SK-N-SH treated with all-trans-retinoic acid at 6 μM for 48 hours (cell line): ENCODE data around the gene AUTS2.

Source experiments
- ATAC-seq: fragments of 200-7000 bp; cut with Tn5 transposase; 3 replicates; pipeline ENCODE4 v1.9.1; 2020; ENCODE audit warnings: mild to moderate bottlenecking, moderate library complexity
- ARNTL ChIP-seq: fragments of 450-650 bp; formaldehyde crosslinking; IDR thresholded peaks from 2 replicates; pipeline ENCODE4 v1.5.0; 2020; ENCODE audit warnings: low read depth, mild to moderate bottlenecking, moderate library complexity, borderline replicate concordance
- CSDC2 ChIP-seq: fragments of 250-450 bp; sonication (Bioruptor Pico); IDR thresholded peaks from 2 replicates; pipeline ENCODE4 v1.5.0; 2020; ENCODE audit warnings: mild to moderate bottlenecking, moderate library complexity
- CSRNP3 ChIP-seq: fragments of 250-450 bp; sonication (Bioruptor Pico); IDR thresholded peaks from 2 replicates; pipeline ENCODE4 v1.5.1; 2021; ENCODE audit warnings: mild to moderate bottlenecking, moderate library complexity
- GLIS3 ChIP-seq: fragments of 250-450 bp; sonication (Bioruptor Pico); IDR thresholded peaks from 2 replicates; pipeline ENCODE4 v1.5.0; 2020; ENCODE audit warnings: mild to moderate bottlenecking, moderate library complexity
- ISL1 ChIP-seq: fragments of 250-450 bp; sonication (Bioruptor Pico); IDR thresholded peaks from 2 replicates; pipeline ENCODE4 v2.1.2; 2022; ENCODE audit warnings: mild to moderate bottlenecking, moderate library complexity
- OSR1 ChIP-seq: fragments of 250-450 bp; sonication (Bioruptor Pico); IDR thresholded peaks from 2 replicates; pipeline ENCODE4 v1.8.0; 2022; ENCODE audit warnings: moderate library complexity, mild to moderate bottlenecking, inconsistent platforms
- PATZ1 ChIP-seq: fragments of 250-450 bp; sonication (Bioruptor Pico); IDR thresholded peaks from 2 replicates; pipeline ENCODE4 v1.8.0; 2020; ENCODE audit warnings: mild to moderate bottlenecking, moderate library complexity, borderline replicate concordance
- POU6F1 ChIP-seq: fragments of 250-450 bp; sonication (Bioruptor Pico); IDR thresholded peaks from 2 replicates; pipeline ENCODE4 v1.8.0; 2021; ENCODE audit warnings: low read depth, mild to moderate bottlenecking, moderate library complexity, borderline replicate concordance
- PPARA ChIP-seq: fragments of 250-450 bp; sonication (Bioruptor Pico); IDR thresholded peaks from 2 replicates; pipeline ENCODE4 v1.5.0; 2020; ENCODE audit warnings: mild to moderate bottlenecking, borderline replicate concordance
- RARB ChIP-seq: fragments of 250-450 bp; sonication (Bioruptor Pico); IDR thresholded peaks from 2 replicates; pipeline ENCODE4 v1.8.0; 2021; ENCODE audit warnings: mild to moderate bottlenecking, moderate library complexity
- SNAI2 ChIP-seq: fragments of 250-450 bp; sonication (Bioruptor Pico); IDR thresholded peaks from 2 replicates; pipeline ENCODE4 v1.5.0; 2020; ENCODE audit warnings: mild to moderate bottlenecking, moderate library complexity
- TCF4 ChIP-seq: fragments of 250-450 bp; sonication (Bioruptor Pico); IDR thresholded peaks from 2 replicates; pipeline ENCODE4 v1.8.0; 2021; ENCODE audit warnings: mild to moderate bottlenecking, moderate library complexity, borderline replicate concordance
- TOX ChIP-seq: fragments of 250-450 bp; sonication (Bioruptor Pico); IDR thresholded peaks from 2 replicates; pipeline ENCODE4 v1.8.0; 2021; ENCODE audit warnings: mild to moderate bottlenecking, moderate library complexity, borderline replicate concordance
- TSHZ2 ChIP-seq: fragments of 250-450 bp; sonication (Bioruptor Pico); IDR thresholded peaks from 2 replicates; pipeline ENCODE4 v1.5.0; 2020; ENCODE audit warnings: mild to moderate bottlenecking, moderate library complexity
- ZC3H10 ChIP-seq: fragments of 250-450 bp; sonication (Bioruptor Pico); IDR thresholded peaks from 2 replicates; pipeline ENCODE4 v1.5.1; 2021; ENCODE audit warnings: mild to moderate bottlenecking, moderate library complexity
- ZFP3 ChIP-seq: fragments of 250-450 bp; sonication (Bioruptor Pico); IDR thresholded peaks from 2 replicates; pipeline ENCODE4 v1.5.0; 2020; ENCODE audit warnings: mild to moderate bottlenecking, moderate library complexity
- ZFP30 ChIP-seq: fragments of 450-650 bp; formaldehyde crosslinking; IDR thresholded peaks from 2 replicates; pipeline ENCODE4 v1.5.0; 2022; ENCODE audit warnings: mild to moderate bottlenecking, moderate library complexity
- ZNF565 ChIP-seq: fragments of 450-650 bp; formaldehyde crosslinking; conservative IDR thresholded peaks from 2 replicates; pipeline ENCODE4 v1.5.0; 2020; ENCODE audit warnings: low read depth, mild to moderate bottlenecking, moderate library complexity
- ZNF70 ChIP-seq: fragments of 450-650 bp; formaldehyde crosslinking; IDR thresholded peaks from 2 replicates; pipeline ENCODE4 v1.5.0; 2020; ENCODE audit warnings: mild to moderate bottlenecking, moderate library complexity
- ZNF8 ChIP-seq: fragments of 450-650 bp; formaldehyde crosslinking; IDR thresholded peaks from 2 replicates; pipeline ENCODE4 v1.5.0; 2020; ENCODE audit warnings: mild to moderate bottlenecking, moderate library complexity

Gene AUTS2

GRCh38 chr7:69624435-69625230, 26.4 kb downstream of the AUTS2 start:
- TF ChIP-seq GLIS3 (CRISPR knock-in tag) (no peak), ZFP30 (CRISPR knock-in tag) (no peak)
- no peak for ATAC-seq

GRCh38 chr7:69625238-69625637, 27.0 kb downstream of the AUTS2 start:
- no peak for ATAC-seq
- TF ChIP-seq ZNF565 (CRISPR knock-in tag) (no peak), ZFP3 (CRISPR knock-in tag) (no peak), ZNF8 (CRISPR knock-in tag) (no peak), ISL1 (CRISPR knock-in tag) (no peak), POU6F1 (CRISPR knock-in tag) (no peak), OSR1 (CRISPR knock-in tag) (no peak)

- TF ChIP-seq CSRNP3 (CRISPR knock-in tag): no peak
- no peak for TF ChIP-seq SNAI2 (CRISPR knock-in tag)
- no peak for TF ChIP-seq GLIS3 (CRISPR knock-in tag)
- no peak for TF ChIP-seq ZFP30 (CRISPR knock-in tag)
- no peak for TF ChIP-seq ZNF70 (CRISPR knock-in tag)
- no peak for TF ChIP-seq ZC3H10 (CRISPR knock-in tag)
- no peak for ATAC-seq
Observed at GRCh38 chr7:69625798-69626197, 27.5 kb downstream of the AUTS2 start.

GRCh38 chr7:69630292-69630691, 32.0 kb downstream of the AUTS2 start:
- TF ChIP-seq CSRNP3 (CRISPR knock-in tag) (no peak), PATZ1 (no peak), ARNTL (CRISPR knock-in tag) (no peak), SNAI2 (CRISPR knock-in tag) (no peak), ZNF8 (CRISPR knock-in tag) (no peak), RARB (CRISPR knock-in tag) (no peak), ISL1 (CRISPR knock-in tag) (no peak), ZFP30 (CRISPR knock-in tag) (no peak), CSDC2 (no peak), POU6F1 (CRISPR knock-in tag) (no peak), ZNF565 (CRISPR knock-in tag) (no peak), OSR1 (CRISPR knock-in tag) (no peak), PPARA (CRISPR knock-in tag) (no peak), ZFP3 (CRISPR knock-in tag) (no peak), TCF4 (CRISPR knock-in tag) (no peak), ZC3H10 (CRISPR knock-in tag) (no peak), TSHZ2 (CRISPR knock-in tag) (no peak), TOX (CRISPR knock-in tag) (no peak)
- TF ChIP-seq, all 23 proteins: peak for 0

More at GRCh38 chr7:69630292-69630691, 32.0 kb downstream of the AUTS2 start:
- peak; percentile 81 for ATAC-seq
